HG03045 (cell line): ENCODE measurements around the gene RASA2.
"Not testable (repeated sequence)": the region's sequence is repeated elsewhere in the genome, so short reads cannot be mapped to it uniquely, and the experiment has no call there.

ENCODE experiments used
- ATAC-seq: cut with Tn5 transposase; IDR thresholded peaks from one replicate; pipeline ENCODE4 v1.9.1; 2021; ENCODE audit warnings: mild to moderate bottlenecking, moderate library complexity; ENCODE audit not compliant: unreplicated experiment

RASA2 gene

GRCh38 chr3:141491081-141491480, 4.3 kb downstream of the RASA2 start:
- ATAC-seq = no peak

- no peak for ATAC-seq
Observed at GRCh38 chr3:141491929-141492328, 5.1 kb downstream of the RASA2 start.

GRCh38 chr3:141493184-141493583, 6.4 kb downstream of the RASA2 start:
- ATAC-seq = no peak

- ATAC-seq = not testable (repeated sequence)
Observed at GRCh38 chr3:141497589-141497988, 10.8 kb downstream of the RASA2 start.

- peak; percentile 91 for ATAC-seq
Observed at GRCh38 chr3:141498598-141499223, 11.9 kb downstream of the RASA2 start.

- no peak for ATAC-seq
Observed at GRCh38 chr3:141499284-141499683, 12.5 kb downstream of the RASA2 start.

- no peak for ATAC-seq
Observed at GRCh38 chr3:141499965-141500364, 13.1 kb downstream of the RASA2 start.

GRCh38 chr3:141500397-141500796, 13.6 kb downstream of the RASA2 start:
- ATAC-seq = no peak

GRCh38 chr3:141505166-141505565, 18.3 kb downstream of the RASA2 start:
- no peak for ATAC-seq

- ATAC-seq = no peak
Observed at GRCh38 chr3:141506071-141506470, 19.2 kb downstream of the RASA2 start.

GRCh38 chr3:141507392-141508066, 20.7 kb downstream of the RASA2 start:
- ATAC-seq = no peak

GRCh38 chr3:141508067-141508436, 21.2 kb downstream of the RASA2 start:
- no peak for ATAC-seq

- ATAC-seq = no peak
Observed at GRCh38 chr3:141511361-141511760, 24.5 kb downstream of the RASA2 start.

GRCh38 chr3:141514382-141514781, 27.6 kb downstream of the RASA2 start:
- no peak for ATAC-seq

GRCh38 chr3:141519587-141519986, 32.8 kb downstream of the RASA2 start:
- no peak for ATAC-seq

- ATAC-seq = no peak
Observed at GRCh38 chr3:141521781-141522180, 35.0 kb downstream of the RASA2 start.

- no peak for ATAC-seq
Observed at GRCh38 chr3:141523615-141524375, 37.0 kb downstream of the RASA2 start.

- no peak for ATAC-seq
Observed at GRCh38 chr3:141524988-141525387, 38.2 kb downstream of the RASA2 start.

- no peak for ATAC-seq
Observed at GRCh38 chr3:141525814-141526213, 39.0 kb downstream of the RASA2 start.

GRCh38 chr3:141526709-141527108, 39.9 kb downstream of the RASA2 start:
- no peak for ATAC-seq

GRCh38 chr3:141528800-141529199, 42.0 kb downstream of the RASA2 start:
- no peak for ATAC-seq

GRCh38 chr3:141529256-141529655, 42.4 kb downstream of the RASA2 start:
- no peak for ATAC-seq
